Subcutaneous abdominal adipose tissue (tissue), 5 donors: Measurements from ENCODE around the gene DYDC2.
"Not testable (repeated sequence)": the region's sequence is repeated elsewhere in the genome, so short reads cannot be mapped to it uniquely, and the experiment has no call there.

ENCODE experiments used
- H3K27ac ChIP-seq: one replicate; pipeline ENCODE4 v1.7.0; 2013; ENCODE audit warnings: low read depth, mild to moderate bottlenecking, inconsistent platforms, low read length, moderate library complexity
- H3K27me3 ChIP-seq, 5 donors: one replicate each; pipeline ENCODE4 v1.7.0; 2013; ENCODE audit warnings: low read length in 5 of 5, inconsistent platforms in 1 of 5; ENCODE audit not compliant: control insufficient read depth in 5 of 5, insufficient read depth in 4 of 5
- H3K36me3 ChIP-seq, 5 donors: one replicate each; pipeline ENCODE4 v1.7.0; 2013; ENCODE audit warnings: low read length in 5 of 5; ENCODE audit not compliant: control insufficient read depth in 5 of 5, insufficient read depth in 5 of 5
- H3K4me1 ChIP-seq, 5 donors: one replicate each; pipeline ENCODE4 v1.7.0; 2013; ENCODE audit warnings: low read length in 5 of 5, mild to moderate bottlenecking in 3 of 5, moderate library complexity in 1 of 5; ENCODE audit not compliant: control insufficient read depth in 5 of 5, insufficient read depth in 5 of 5
- H3K4me3 ChIP-seq, 5 donors: one replicate each; pipeline ENCODE4 v1.7.0; 2013; ENCODE audit warnings: low read length in 5 of 5, low read depth in 1 of 5
- H3K9ac ChIP-seq, 5 donors: one replicate each; pipeline ENCODE4 v1.7.0; 2013; ENCODE audit warnings: low read length in 5 of 5, mild to moderate bottlenecking in 4 of 5, moderate library complexity in 3 of 5
- H3K9me3 ChIP-seq, 5 donors: one replicate each; pipeline ENCODE4 v1.7.0; 2013; ENCODE audit warnings: low read length in 5 of 5; ENCODE audit not compliant: control insufficient read depth in 5 of 5
- donor health status: healthy.
- donor health status: healthy.
- donor health status: healthy.
- donor health status: healthy.
- donor health status: healthy.

The DYDC2 gene

DNA sequence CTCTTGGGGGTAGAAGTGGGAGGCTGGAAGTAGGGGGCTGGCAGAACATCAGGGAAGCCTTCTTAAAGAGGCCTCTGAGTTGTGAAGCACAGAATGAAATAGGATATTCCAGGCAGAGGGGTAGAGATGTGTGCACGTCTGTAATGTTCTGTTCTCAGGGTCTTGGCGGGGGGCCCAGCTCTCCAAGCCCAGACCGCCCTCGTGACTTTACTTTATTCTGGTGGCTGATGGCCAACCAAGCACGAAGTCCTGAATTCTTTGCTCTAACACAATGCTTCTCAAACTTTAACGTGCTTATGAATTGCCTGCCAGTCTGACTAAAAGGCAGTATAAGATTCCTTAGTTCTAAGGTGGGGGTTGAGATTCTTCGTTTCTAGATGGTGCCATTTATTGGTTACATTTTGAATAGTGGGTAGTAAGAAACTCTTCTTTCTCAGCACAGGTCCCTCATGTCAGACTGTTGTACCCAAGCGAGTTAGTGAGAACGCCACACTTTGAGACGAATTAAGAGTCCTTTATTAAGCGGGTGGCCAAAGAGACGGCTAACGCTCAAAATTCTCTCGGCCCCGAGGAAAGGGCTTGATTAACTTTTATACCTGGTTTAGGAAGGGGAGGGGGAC is 60.0 kb downstream of the DYDC2 start:
- Histone ChIP-seq H3K27ac (peak overlapping the region; percentile 97), H3K4me3 (peak overlapping the region in 4 of 5 donors; percentile 14 to 52 (median 27)), H3K27me3 (no peaks in the 10 kb centered on the region), H3K9ac (peak overlapping the region in 2 of 5 donors; percentile 44 to 45), H3K36me3 (peaks cover 4 to 18% (median 15%) of the 10 kb centered on the region in 5 donors), H3K4me1 (peaks cover 28 to 85% (median 79%) of the 10 kb centered on the region in 5 donors), H3K9me3 (no peaks in the 10 kb centered on the region)

- not testable (repeated sequence) for H3K27me3 ChIP-seq, H3K9me3 ChIP-seq, H3K4me3 ChIP-seq, H3K9ac ChIP-seq
- H3K27ac ChIP-seq: peak overlapping the region; percentile 97
- H3K36me3 ChIP-seq: peaks cover 9 to 22% (median 21%) of the 10 kb centered on the region in 5 donors
- peaks cover 23 to 83% (median 76%) of the 10 kb centered on the region in 5 donors for H3K4me1 ChIP-seq
These were observed 60.7 kb downstream of the DYDC2 start for GRCh38 chr10:80417256-80417655.
